GM12878 (cell line): ENCODE data around the gene BZW2. TPM values are rescaled to one million over a fixed set of nuclear protein-coding genes. Genes with fewer than 3 reads are reported as not detected.

Experiments used
- ATAC-seq: fragments of 200-7000 bp; cut with Tn5 transposase; 3 replicates; pipeline ENCODE4 v1.9.1; 2020; ENCODE audit warnings: mild to moderate bottlenecking, moderate library complexity
- BruUV-seq: library from RNA; stranded (reverse); fragments of 400-500 nt; replicated peaks from 2 replicates; lab custom pipeline; 2021; lab: Mats Ljungman, UMichigan
- CTCF ChIA-PET: fragments of 300-600 bp; sonication (Branson Sonifier 250); formaldehyde crosslinking; extraction: SDS; loops from one replicate; lab custom pipeline; 2021; ENCODE audit warnings: inconsistent platforms; lab: Yijun Ruan, JAX
- POLR2A ChIA-PET: fragments of 350-600 bp; formaldehyde crosslinking; extraction: SDS; loops from one replicate; lab custom pipeline; 2021; ENCODE audit warnings: inconsistent platforms; lab: Charles Lee
- RAD21 ChIA-PET: fragments of 300-600 bp; sonication (Branson Sonifier 250); formaldehyde crosslinking; loops from one replicate; lab custom pipeline; 2023; ENCODE audit warnings: antibody characterized with exemption; ENCODE audit not compliant: unreplicated experiment; lab: Charles Lee
- SMC1A ChIA-PET: fragments of 300-600 bp; sonication (Branson Sonifier 250); formaldehyde crosslinking; loops from one replicate; lab custom pipeline; 2023; ENCODE audit not compliant: unreplicated experiment, uncharacterized antibody; lab: Charles Lee
- DNase-seq: peaks from one replicate; pipeline ENCODE4 v3.0.0-alpha.2; 2011; ENCODE audit warnings: low read depth, low spot score
- FAIRE-seq: peaks from 3 replicates; lab custom pipeline; 2011; peaks lifted over from hg19 to GRCh38; lab: Jason Lieb, UNC
- H2AFZ ChIP-seq: 2 replicates; pipeline ENCODE4 v1.6.0; 2011; ENCODE audit warnings: low read depth, low read length, control low read depth; ENCODE audit not compliant: control insufficient read depth
- H3K27ac ChIP-seq: 2 replicates; pipeline ENCODE4 v1.5.1; 2011; ENCODE audit warnings: control low read depth; ENCODE audit not compliant: control insufficient read depth, insufficient read depth
- H3K27me3 ChIP-seq, 2 experiments: replicated peaks in 1 of 2; 2 replicates each; pipeline versions ENCODE4 v1.6.0 to v1.6.1; 2011; ENCODE audit warnings: low read length in 1 of 2; ENCODE audit not compliant: control insufficient read depth in 2 of 2, insufficient read depth in 2 of 2
- H3K36me3 ChIP-seq, 2 experiments: 2 replicates each; pipeline ENCODE4 v1.5.1; 2011; ENCODE audit warnings: low read length in 1 of 2; ENCODE audit not compliant: control insufficient read depth in 2 of 2, insufficient read depth in 2 of 2
- H3K4me1 ChIP-seq: 2 replicates; pipeline ENCODE4 v1.6.1; 2011; ENCODE audit warnings: mild to moderate bottlenecking, low read length, moderate library complexity, mixed read lengths; ENCODE audit not compliant: control insufficient read depth, insufficient read depth
- H3K4me2 ChIP-seq: 2 replicates; pipeline ENCODE4 v1.6.0; 2011; ENCODE audit warnings: control low read depth; ENCODE audit not compliant: control insufficient read depth, insufficient read depth
- H3K4me3 ChIP-seq: fragments of 200-600 bp; sonication (generic); 2 replicates; pipeline ENCODE4 v1.5.1; 2016
- H3K79me2 ChIP-seq: 2 replicates; pipeline ENCODE4 v1.6.0; 2011; ENCODE audit warnings: low read length; ENCODE audit not compliant: control insufficient read depth, insufficient read depth
- H3K9ac ChIP-seq: 2 replicates; pipeline ENCODE4 v1.8.0; 2011; ENCODE audit warnings: low read length, control low read depth, mixed read lengths; ENCODE audit not compliant: control insufficient read depth, insufficient read depth
- H3K9me3 ChIP-seq: replicated peaks from 3 replicates; pipeline ENCODE4 v1.5.1; 2011; ENCODE audit warnings: mild to moderate bottlenecking, low read length; ENCODE audit not compliant: control insufficient read depth, insufficient read depth
- H4K20me1 ChIP-seq: 2 replicates; pipeline ENCODE4 v1.6.0; 2011; ENCODE audit not compliant: control insufficient read depth, insufficient read depth
- BACH1 ChIP-seq: fragments of 450-650 bp; IDR thresholded peaks from 2 replicates; pipeline ENCODE4 v1.6.1; 2017; ENCODE audit warnings: mild to moderate bottlenecking, borderline replicate concordance
- HCFC1 ChIP-seq: fragments of 150-350 bp; IDR thresholded peaks from 2 replicates; pipeline ENCODE4 v1.6.1; 2014; ENCODE audit warnings: low read length
- IKZF2 ChIP-seq, 2 experiments: fragments of 450-650 bp; IDR thresholded peaks; 2 replicates each; pipeline ENCODE4 v1.6.1; 2017; ENCODE audit warnings: mild to moderate bottlenecking in 2 of 2, moderate library complexity in 2 of 2
- IRF5 ChIP-seq: fragments of 450-650 bp; IDR thresholded peaks from 2 replicates; pipeline ENCODE4 v1.6.1; 2017; ENCODE audit warnings: borderline replicate concordance
- NFYA ChIP-seq: IDR thresholded peaks from 2 replicates; pipeline ENCODE4 v1.6.1; 2011; ENCODE audit warnings: low read depth, mild to moderate bottlenecking, low read length, improper control_type of control experiment, borderline replicate concordance
- PBX3 ChIP-seq: IDR thresholded peaks from 2 replicates; pipeline ENCODE4 v1.6.1; 2011; ENCODE audit warnings: mild to moderate bottlenecking, low read depth, low read length, moderate library complexity; ENCODE audit not compliant: insufficient replicate concordance
- POLR2AphosphoS2 ChIP-seq: IDR thresholded peaks from 2 replicates; pipeline ENCODE4 v1.6.1; 2011; ENCODE audit warnings: low read depth, mild to moderate bottlenecking, low read length, improper control_type of control experiment, moderate library complexity
- POU2F2 ChIP-seq: IDR thresholded peaks from 3 replicates; pipeline ENCODE4 v1.6.1; 2011; ENCODE audit warnings: low read depth, mild to moderate bottlenecking, low read length, borderline replicate concordance
- STAT1 ChIP-seq: fragments of 450-650 bp; conservative IDR thresholded peaks from 2 replicates; pipeline ENCODE4 v1.6.1; 2014; ENCODE audit warnings: antibody characterized with exemption, mild to moderate bottlenecking
- SUZ12 ChIP-seq: fragments of 200-600 bp; sonication (generic); IDR thresholded peaks from one replicate; pipeline ENCODE4 v1.6.1; 2018; ENCODE audit warnings: antibody characterized with exemption, mild to moderate bottlenecking; ENCODE audit not compliant: unreplicated experiment
- USF2 ChIP-seq: IDR thresholded peaks from 2 replicates; pipeline ENCODE4 v1.6.1; 2011; ENCODE audit warnings: low read depth, low read length, improper control_type of control experiment, borderline replicate concordance
- ZNF24 ChIP-seq: fragments of 450-650 bp; IDR thresholded peaks from 2 replicates; pipeline ENCODE4 v1.6.1; 2017; ENCODE audit warnings: antibody characterized with exemption, mild to moderate bottlenecking
- WGBS: methylation state at CpG from one replicate; pipeline ENCODE4 v1.1.6; 2016; ENCODE audit warnings: low lambda C conversion rate; ENCODE audit not compliant: insufficient replicate concordance, insufficient coverage; ENCODE audit errors: missing lambda C conversion rate; 5-methylcytosine and 5-hydroxymethylcytosine counted together
- in situ Hi-C: fragments of 300-500 bp; cut with MboI; formaldehyde crosslinking; loops from 9 replicates; pipeline ENCODE4 v1.14.3; 2018; ENCODE audit warnings: mixed read lengths
- intact Hi-C: fragments of 100-400 bp; cut with micrococcal nuclease; formaldehyde crosslinking; loops from one replicate; pipeline ENCODE4 v1.14.2; 2022; ENCODE audit not compliant: unreplicated experiment
- polyA plus RNA-seq, 11 experiments: library from polyadenylated mRNA; depleted of rRNA in 4 of 11; unstranded in 6 of 11; stranded (reverse) in 5 of 11; fragments of >200 nt; fragmentation: Nextera tagmentation in 4 of 11; fragmentation: Illumina TruSeq in 1 of 11; extraction: Ambion mirVana in 4 of 11; extraction: Trizol in 1 of 11; gene quantifications; 1 replicate in 1 of 11; 2 replicates in 10 of 11; pipeline versions ENCODE4 v1.2.1 to v1.2.3, GENCODE V29; 2011 to 2016; ENCODE audit warnings: inconsistent platforms in 2 of 11, missing spikeins in 2 of 11, low read depth in 1 of 11
- total RNA-seq, 4 experiments: library from RNA; depleted of rRNA in 3 of 4; stranded (reverse); fragments of >200 nt in 3 of 4; fragmentation: Illumina TruSeq in 1 of 4; extraction: Trizol in 1 of 4; gene quantifications; 2 replicates each; pipeline versions ENCODE4 v1.2.1 to v1.2.3, GENCODE V29; 2013 to 2021
- TF ChIP-seq, protein P1 (sequence below): fragments of 450-650 bp; IDR thresholded peaks from 2 replicates; pipeline ENCODE4 v1.6.1; 2016; ENCODE audit warnings: mild to moderate bottlenecking
- TF ChIP-seq, protein P2 (sequence below): IDR thresholded peaks from 2 replicates; pipeline ENCODE4 v1.6.1; 2011; ENCODE audit warnings: borderline replicate concordance, low read depth, mild to moderate bottlenecking, moderate library complexity, low read length; ENCODE audit not compliant: insufficient read depth, poor library complexity, severe bottlenecking

Gene BZW2
- total and polyA plus RNA-seq, 10 of the 15 experiments (the other 5 are each of a cell fraction or from before 2014, with no cell fraction given): 1.3 to 6.8 (median 3.1) TPM

- in situ Hi-C loops: no loop called here
Observed at GRCh38 chr7:16739863-16740622, 94.1 kb downstream of the BZW2 start.

More at GRCh38 chr7:16739863-16740622, 94.1 kb downstream of the BZW2 start:
- no peak for FAIRE-seq
- Histone ChIP-seq H3K79me2 (no peaks in the 10 kb centered on the region), H4K20me1 (no peaks in the 10 kb centered on the region), H3K4me3 (no peak overlapping the region), H2AFZ (no peak overlapping the region), H3K4me2 (no peak overlapping the region), H3K4me1 (no peaks in the 10 kb centered on the region), H3K9ac (no peak overlapping the region), H3K27ac (no peak overlapping the region), H3K9me3 (no peaks in the 10 kb centered on the region), H3K27me3 (no peaks in the 10 kb centered on the region; a peak in 2 of 4 replicates), H3K36me3 (no peaks in the 10 kb centered on the region)
- TF ChIP-seq NFYA (no peak), HCFC1 (no peak), IRF5 (no peak), BACH1 (no peak), STAT1 (no peak), POLR2AphosphoS2 (no peak), SUZ12 (no peak), PBX3 (no peak), ZNF24 (no peak), POU2F2 (no peak), USF2 (no peak), IKZF2 (IDR thresholded peaks at IDR 0.05) (no peak)
- TF ChIP-seq, protein P1, sequence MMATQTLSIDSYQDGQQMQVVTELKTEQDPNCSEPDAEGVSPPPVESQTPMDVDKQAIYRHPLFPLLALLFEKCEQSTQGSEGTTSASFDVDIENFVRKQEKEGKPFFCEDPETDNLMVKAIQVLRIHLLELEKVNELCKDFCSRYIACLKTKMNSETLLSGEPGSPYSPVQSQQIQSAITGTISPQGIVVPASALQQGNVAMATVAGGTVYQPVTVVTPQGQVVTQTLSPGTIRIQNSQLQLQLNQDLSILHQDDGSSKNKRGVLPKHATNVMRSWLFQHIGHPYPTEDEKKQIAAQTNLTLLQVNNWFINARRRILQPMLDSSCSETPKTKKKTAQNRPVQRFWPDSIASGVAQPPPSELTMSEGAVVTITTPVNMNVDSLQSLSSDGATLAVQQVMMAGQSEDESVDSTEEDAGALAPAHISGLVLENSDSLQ: no peak
- TF ChIP-seq, protein P2, sequence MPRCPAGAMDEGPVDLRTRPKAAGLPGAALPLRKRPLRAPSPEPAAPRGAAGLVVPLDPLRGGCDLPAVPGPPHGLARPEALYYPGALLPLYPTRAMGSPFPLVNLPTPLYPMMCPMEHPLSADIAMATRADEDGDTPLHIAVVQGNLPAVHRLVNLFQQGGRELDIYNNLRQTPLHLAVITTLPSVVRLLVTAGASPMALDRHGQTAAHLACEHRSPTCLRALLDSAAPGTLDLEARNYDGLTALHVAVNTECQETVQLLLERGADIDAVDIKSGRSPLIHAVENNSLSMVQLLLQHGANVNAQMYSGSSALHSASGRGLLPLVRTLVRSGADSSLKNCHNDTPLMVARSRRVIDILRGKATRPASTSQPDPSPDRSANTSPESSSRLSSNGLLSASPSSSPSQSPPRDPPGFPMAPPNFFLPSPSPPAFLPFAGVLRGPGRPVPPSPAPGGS: no peak
- ChIA-PET POLR2A (no interaction called here), SMC1A (no interaction called here), RAD21 (interaction anchor here (0.6 kb wide), 1 partner anchor 151 kb away, joined by 3 read pairs; no protein-coding TSS in a partner anchor), CTCF (interaction anchor here (0.7 kb wide), 1 partner anchor 178 kb away, joined by 3 read pairs; no protein-coding TSS in a partner anchor)
- 14% methylated on average over 6 of the region's 6 CpGs for WGBS
- BruUV-seq: no TSS peak
- DNase-seq: no peak
- ATAC-seq: no peak
- intact Hi-C loops: no loop called here
